ENCODE results near the gene TNK1.

TNK1 gene

DNA sequence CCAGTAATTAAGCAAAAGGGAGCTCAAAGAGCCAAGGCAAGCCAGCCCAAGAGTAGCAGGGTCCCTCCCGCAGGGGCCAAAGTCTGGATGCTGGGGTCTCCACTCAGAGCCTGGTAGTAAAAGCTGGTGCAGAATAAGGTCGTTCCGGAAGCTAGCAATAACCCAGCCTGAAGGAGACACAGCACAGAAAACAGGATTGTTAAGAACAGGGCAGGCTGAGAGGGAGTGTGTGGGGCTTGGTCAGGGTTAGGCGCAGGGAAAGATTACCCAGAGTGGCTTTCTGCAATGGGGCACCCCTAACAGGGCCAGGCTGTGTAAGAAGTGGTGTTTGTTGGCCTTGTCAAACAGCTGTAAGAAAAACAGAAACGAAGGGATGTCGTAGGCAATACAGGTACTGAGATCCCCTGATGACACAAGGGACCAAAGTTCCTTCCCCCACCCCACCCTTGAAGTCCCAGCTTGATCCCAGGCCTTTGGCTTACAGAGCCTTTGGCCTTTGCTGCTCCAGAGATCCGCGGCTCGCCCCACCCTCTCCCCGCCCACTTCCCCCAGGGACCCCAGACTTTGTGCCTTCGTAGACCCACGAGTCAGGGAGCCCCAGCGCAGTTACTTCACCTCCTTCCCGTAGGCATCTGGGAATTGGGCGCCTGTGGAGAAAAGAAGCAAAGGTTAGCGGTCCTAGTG is 22.3 kb downstream of the TNK1 start:
- peaks cover 5% of the 10 kb centered on the region for H3K36me3 Mint-ChIP-seq (ENCODE audit: insufficient read depth)
- H3K9me3 Mint-ChIP-seq: no peaks in the 10 kb centered on the region
- peak overlapping the region; percentile 93 for H3K4me3 Mint-ChIP-seq
- no peaks in the 10 kb centered on the region for H3K27me3 Mint-ChIP-seq
- peaks cover 19% of the 10 kb centered on the region for H3K4me1 Mint-ChIP-seq
- peak overlapping the region; percentile 78 for H3K27ac Mint-ChIP-seq (ENCODE audit: low read depth)
- ATAC-seq (replicated peaks; ENCODE audit: extremely low read depth, poor library complexity, severe bottlenecking): no peak
- DNase-seq (ENCODE audit: low spot score in 2 of 2): no peak

DNA sequence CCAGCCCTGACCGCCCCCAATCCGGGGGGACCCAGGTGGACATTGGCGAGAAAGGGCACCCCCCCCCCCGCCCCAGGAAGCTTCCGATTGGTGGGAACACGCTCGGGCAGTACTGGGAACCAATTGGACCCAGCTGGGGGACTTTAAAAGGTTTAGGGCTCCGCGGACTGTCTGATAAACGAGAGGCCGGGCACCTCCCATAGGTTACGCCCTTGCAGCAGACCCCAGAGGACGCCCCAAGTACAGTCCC is 22.8 kb downstream of the TNK1 start:
- Mint-ChIP-seq H3K27me3 (no peaks in the 10 kb centered on the region), H3K36me3 (ENCODE audit: insufficient read depth) (peaks cover 5% of the 10 kb centered on the region)

DNA sequence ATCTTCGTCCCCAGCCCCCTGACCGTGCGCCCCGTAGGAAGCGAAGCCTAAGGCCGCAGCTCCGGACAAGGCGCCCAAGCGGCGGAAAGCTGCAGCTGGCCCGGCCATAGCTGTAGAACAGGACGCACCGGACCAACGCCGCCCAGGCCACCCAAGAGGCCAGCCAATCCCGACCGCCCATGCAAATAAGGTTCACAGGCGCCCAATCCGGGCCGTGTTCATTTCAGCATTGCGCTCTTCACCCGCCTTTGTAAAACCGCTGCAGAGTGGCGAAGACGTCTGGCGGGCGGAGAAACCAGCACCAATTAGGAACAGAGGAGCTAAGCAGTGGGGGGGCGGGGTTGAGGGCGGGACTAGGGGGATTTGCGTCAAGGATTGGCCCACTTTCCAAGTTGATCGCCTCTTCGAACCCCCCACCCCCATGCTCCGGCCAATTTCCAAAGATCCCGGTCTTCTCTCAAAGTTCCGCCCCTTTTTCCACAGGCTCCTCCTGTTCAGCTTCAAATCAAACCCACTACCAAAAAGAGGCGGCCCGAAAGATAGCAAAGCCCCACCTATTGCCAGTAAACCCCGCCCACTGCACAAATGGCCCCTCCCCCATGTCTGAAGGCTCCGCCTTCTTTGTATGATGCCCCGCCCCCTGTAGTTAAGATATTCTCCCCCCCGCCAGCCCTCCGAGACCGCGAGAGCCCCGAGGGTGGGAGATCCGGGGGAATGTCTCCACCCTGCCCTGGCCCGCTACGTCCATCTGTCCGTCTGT is 23.3 kb downstream of the TNK1 start, which contains the start of gene TMEM256:
TMEM256 (minus strand) TSS at position 121 of the 760 bp plus-strand sequence; CDS start at position 108, 13 bp downstream.
- Mint-ChIP-seq H3K9me3 (no peaks in the 10 kb centered on the region), H3K27me3 (no peaks in the 10 kb centered on the region), H3K4me3 (peak within 1 kb of the TSS; percentile 93), H3K27ac (ENCODE audit: low read depth) (peak within 1 kb of the TSS; percentile 78), H3K36me3 (ENCODE audit: insufficient read depth) (peaks cover 5% of the 10 kb centered on the region), H3K4me1 (peaks cover 19% of the 10 kb centered on the region)
- DNase-seq (ENCODE audit: low spot score in 2 of 2) (peak; percentile 82 to 90), ATAC-seq (replicated peaks; ENCODE audit: extremely low read depth, poor library complexity, severe bottlenecking) (peak; percentile 96)

More for the DNA sequence above, 22.8 kb downstream of the TNK1 start:
- ATAC-seq (replicated peaks; ENCODE audit: extremely low read depth, poor library complexity, severe bottlenecking): peak; percentile 7
- no peak for DNase-seq (ENCODE audit: low spot score in 2 of 2)
- Mint-ChIP-seq H3K9me3 (no peaks in the 10 kb centered on the region), H3K4me3 (peak overlapping the region; percentile 93), H3K27ac (ENCODE audit: low read depth) (peak overlapping the region; percentile 78), H3K4me1 (peaks cover 19% of the 10 kb centered on the region)

DNA sequence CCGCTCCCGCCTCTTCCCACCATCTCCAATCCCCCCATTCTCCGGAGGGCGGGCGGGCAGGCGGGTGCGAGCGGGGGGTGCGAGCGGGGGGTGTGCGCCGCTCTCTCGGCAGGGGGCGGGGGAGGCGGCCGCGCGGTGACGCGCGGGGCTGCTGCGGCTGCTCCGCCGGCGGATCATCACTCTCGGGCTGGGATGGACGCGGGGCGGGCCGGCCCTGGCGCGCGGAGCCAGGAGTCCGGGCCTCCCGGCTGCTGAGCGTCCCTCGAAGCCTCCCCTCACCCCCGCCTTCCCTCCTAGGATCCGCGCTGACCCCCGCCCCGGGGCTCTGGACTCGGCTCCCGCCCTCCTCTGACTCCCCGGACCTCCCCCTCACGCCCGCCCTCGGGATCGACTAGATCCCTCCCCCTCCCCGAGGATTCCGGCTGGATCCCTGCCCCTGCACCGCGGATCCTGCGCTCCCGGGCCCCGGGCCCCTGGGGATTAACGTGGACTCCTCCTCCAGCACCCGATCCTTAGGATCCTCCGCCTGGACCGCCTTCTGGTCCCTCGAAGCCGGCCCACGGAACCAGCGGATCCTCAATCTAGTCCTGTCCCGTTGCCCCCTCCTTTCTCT is 24.0 kb downstream of the TNK1 start:
- no peaks in the 10 kb centered on the region for H3K9me3 Mint-ChIP-seq
- no peak for DNase-seq (ENCODE audit: low spot score in 2 of 2)

DNA sequence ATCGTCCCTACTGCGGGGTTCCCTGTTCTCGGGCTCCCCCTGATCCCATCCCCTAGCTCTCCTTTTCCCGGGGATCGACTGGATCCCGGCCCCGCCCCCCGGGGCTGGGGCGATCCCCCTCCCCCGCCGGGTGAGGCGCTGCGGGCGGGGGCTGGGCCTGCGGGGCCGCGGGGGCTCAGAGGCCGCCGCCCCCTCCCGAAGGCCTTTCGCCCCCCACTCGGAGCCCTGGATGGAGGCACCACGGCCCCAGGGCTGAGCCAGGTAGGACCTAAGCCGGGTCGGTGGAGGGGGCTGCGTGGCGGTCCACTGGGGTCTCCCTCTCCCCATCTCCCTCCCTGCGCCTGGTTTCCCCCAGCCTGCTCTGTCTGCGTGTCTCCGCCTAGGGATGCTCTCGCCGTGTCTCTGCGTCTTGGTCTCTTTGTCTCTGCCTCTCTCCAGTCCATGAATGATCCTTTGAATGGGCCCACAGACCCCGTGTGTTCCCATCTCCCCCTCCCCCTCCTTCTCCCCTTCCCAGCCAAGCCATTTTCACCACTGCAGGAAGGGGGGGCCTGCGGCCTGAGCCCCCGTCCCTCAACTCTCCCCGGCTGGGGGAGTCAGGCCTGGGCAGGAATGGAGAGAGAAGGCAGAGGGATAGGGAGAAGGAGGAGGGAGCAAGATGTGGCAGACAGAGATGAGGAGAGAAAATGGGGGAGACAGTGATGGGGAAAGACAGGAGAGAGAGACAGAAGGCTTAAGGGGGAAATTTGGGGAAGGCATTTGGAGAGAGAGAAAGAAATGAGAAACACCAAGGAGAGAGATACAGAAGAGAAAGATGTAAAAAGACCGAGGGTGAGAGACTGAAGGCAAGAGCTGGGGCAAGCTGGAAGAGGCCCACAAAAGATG is 24.7 kb downstream of the TNK1 start:
- no peak for ATAC-seq (replicated peaks; ENCODE audit: extremely low read depth, poor library complexity, severe bottlenecking)
- DNase-seq (ENCODE audit: low spot score in 2 of 2): no peak
- H3K4me3 Mint-ChIP-seq: peak overlapping the region; percentile 93
- peaks cover 19% of the 10 kb centered on the region for H3K4me1 Mint-ChIP-seq
- no peaks in the 10 kb centered on the region for H3K9me3 Mint-ChIP-seq
- no peaks in the 10 kb centered on the region for H3K27me3 Mint-ChIP-seq
- H3K36me3 Mint-ChIP-seq (ENCODE audit: insufficient read depth): peaks cover 5% of the 10 kb centered on the region
- peak overlapping the region; percentile 78 for H3K27ac Mint-ChIP-seq (ENCODE audit: low read depth)

More for the DNA sequence above, 24.0 kb downstream of the TNK1 start:
- H3K4me1 Mint-ChIP-seq: peaks cover 19% of the 10 kb centered on the region
- H3K4me3 Mint-ChIP-seq: peak overlapping the region; percentile 93
- ATAC-seq (replicated peaks; ENCODE audit: extremely low read depth, poor library complexity, severe bottlenecking): peak; percentile 59
- no peaks in the 10 kb centered on the region for H3K27me3 Mint-ChIP-seq
- H3K36me3 Mint-ChIP-seq (ENCODE audit: insufficient read depth): peaks cover 5% of the 10 kb centered on the region
- H3K27ac Mint-ChIP-seq (ENCODE audit: low read depth): peak overlapping the region; percentile 78

DNA sequence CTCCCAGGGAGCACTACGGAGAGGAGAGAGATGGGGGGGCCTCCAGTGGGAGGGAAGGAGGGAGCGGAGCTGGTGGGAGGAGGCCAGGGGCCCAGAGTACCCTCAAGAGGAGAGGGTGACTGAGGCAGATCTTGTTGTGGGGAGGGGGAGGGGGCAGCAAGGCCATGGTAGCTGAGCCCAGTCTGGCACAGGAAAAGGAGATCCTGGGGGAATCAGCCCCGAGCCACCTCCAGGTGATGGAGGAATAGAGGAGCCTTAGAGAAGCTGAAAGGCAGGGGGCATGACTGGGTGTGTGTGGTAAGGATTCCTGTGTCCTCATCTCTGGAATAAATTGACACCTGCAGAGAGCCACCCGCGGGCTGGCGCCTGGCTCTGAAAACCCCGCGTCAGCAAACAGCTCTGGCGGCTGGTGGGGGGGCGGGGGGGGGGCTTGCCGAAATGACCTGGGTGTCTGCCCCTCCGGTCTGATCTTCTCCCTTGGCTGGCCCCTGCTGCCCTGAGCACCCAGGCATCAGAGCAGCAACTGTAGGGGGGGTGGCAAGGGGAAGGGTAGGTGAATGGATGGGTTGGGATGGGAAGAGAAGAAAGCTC is 25.4 kb downstream of the TNK1 start:
- Mint-ChIP-seq H3K27me3 (no peaks in the 10 kb centered on the region), H3K9me3 (no peaks in the 10 kb centered on the region), H3K4me1 (peaks cover 19% of the 10 kb centered on the region), H3K27ac (ENCODE audit: low read depth) (no peak overlapping the region), H3K36me3 (ENCODE audit: insufficient read depth) (peaks cover 5% of the 10 kb centered on the region), H3K4me3 (peak overlapping the region; percentile 93)
- DNase-seq (ENCODE audit: low spot score in 2 of 2): no peak
- ATAC-seq (replicated peaks; ENCODE audit: extremely low read depth, poor library complexity, severe bottlenecking): no peak

DNA sequence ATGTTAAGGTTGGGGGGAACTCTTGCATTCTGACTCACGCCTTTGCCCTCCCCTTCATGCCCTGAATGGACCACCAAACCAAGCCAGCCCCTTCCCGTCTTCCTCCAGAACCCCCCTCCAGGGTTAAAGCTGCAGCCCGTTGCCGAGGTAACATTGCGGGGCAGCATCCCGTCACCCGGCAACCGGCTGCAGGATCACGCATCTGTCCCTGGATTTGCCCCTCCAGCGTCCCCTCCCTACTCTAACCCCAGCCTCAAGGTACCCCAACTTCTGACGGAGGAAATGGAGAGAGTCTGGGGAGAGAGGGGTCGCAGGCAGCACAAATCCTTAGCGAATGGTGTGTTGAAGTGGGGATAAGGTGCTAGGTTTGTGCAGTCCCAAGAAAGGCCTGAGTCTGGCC is 26.2 kb downstream of the TNK1 start:
- ATAC-seq (replicated peaks; ENCODE audit: extremely low read depth, poor library complexity, severe bottlenecking) (no peak), DNase-seq (ENCODE audit: low spot score in 2 of 2) (no peak)
- Mint-ChIP-seq H3K27me3 (no peaks in the 10 kb centered on the region), H3K36me3 (ENCODE audit: insufficient read depth) (peaks cover 5% of the 10 kb centered on the region), H3K4me1 (peaks cover 13% of the 10 kb centered on the region), H3K27ac (ENCODE audit: low read depth) (no peak overlapping the region), H3K9me3 (no peaks in the 10 kb centered on the region), H3K4me3 (no peak overlapping the region)

DNA sequence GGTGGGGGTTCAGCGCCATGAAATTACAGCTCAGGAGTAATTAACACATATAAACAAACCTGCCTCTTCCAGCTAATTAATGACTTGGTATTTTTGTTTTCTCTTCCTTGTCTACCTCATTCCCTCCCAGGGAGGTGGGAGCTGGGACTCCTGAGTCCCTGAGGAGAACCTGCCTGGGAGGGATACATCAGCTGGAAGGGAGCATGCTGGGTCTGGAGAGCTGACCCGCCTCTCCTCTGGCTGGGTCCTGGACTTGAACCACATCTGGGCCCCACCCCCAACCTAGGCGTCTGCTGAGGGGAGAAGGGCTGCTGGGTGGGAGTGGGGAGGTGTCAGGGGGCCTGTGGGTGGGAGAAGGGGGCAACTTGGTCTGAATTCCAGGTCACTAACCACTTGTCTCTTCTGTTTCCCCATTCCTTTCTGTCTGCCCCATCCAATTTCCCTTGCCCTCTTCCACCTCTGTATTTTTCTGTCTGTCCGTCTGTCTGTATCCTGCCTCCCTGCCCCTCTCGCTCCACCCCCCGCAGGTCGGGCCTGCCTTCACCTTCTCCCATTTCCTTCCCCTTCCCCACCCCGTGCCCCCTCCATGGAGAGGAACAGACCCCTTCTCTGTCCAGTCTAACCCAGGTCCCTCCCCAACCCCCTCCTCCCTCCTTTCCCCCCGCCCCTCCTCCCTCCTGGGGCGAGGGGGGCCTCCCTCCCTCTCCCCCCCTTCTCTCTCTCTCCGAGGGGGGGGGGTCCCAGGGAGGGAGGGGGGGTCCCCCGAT is 26.8 kb downstream of the TNK1 start, which contains the start of gene NLGN2:
NLGN2 (plus strand) TSS at position 361 of the 767 bp plus-strand sequence. CDS start 411 bp downstream, outside the sequence.
- Mint-ChIP-seq H3K4me1 (peaks cover 13% of the 10 kb centered on the region), H3K9me3 (no peaks in the 10 kb centered on the region), H3K27me3 (no peaks in the 10 kb centered on the region), H3K36me3 (ENCODE audit: insufficient read depth) (peaks cover 5% of the 10 kb centered on the region), H3K27ac (ENCODE audit: low read depth) (no peak within 1 kb of the TSS), H3K4me3 (peak within 1 kb of the TSS; percentile 14)
- ATAC-seq (replicated peaks; ENCODE audit: extremely low read depth, poor library complexity, severe bottlenecking) (no peak), DNase-seq (ENCODE audit: low spot score in 2 of 2) (no peak)

DNA sequence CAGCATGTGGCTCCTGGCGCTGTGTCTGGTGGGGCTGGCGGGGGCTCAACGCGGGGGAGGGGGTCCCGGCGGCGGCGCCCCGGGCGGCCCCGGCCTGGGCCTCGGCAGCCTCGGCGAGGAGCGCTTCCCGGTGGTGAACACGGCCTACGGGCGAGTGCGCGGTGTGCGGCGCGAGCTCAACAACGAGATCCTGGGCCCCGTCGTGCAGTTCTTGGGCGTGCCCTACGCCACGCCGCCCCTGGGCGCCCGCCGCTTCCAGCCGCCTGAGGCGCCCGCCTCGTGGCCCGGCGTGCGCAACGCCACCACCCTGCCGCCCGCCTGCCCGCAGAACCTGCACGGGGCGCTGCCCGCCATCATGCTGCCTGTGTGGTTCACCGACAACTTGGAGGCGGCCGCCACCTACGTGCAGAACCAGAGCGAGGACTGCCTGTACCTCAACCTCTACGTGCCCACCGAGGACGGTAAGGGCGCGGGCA is 27.4 kb downstream of the TNK1 start:
- no peaks in the 10 kb centered on the region for H3K9me3 Mint-ChIP-seq
- ATAC-seq (replicated peaks; ENCODE audit: extremely low read depth, poor library complexity, severe bottlenecking) (no peak), DNase-seq (ENCODE audit: low spot score in 2 of 2) (no peak)
- H3K36me3 Mint-ChIP-seq (ENCODE audit: insufficient read depth): peaks cover 7% of the 10 kb centered on the region
- H3K27ac Mint-ChIP-seq (ENCODE audit: low read depth): no peak overlapping the region
- no peaks in the 10 kb centered on the region for H3K27me3 Mint-ChIP-seq
- peaks cover 8% of the 10 kb centered on the region for H3K4me1 Mint-ChIP-seq
- peak overlapping the region; percentile 14 for H3K4me3 Mint-ChIP-seq

DNA sequence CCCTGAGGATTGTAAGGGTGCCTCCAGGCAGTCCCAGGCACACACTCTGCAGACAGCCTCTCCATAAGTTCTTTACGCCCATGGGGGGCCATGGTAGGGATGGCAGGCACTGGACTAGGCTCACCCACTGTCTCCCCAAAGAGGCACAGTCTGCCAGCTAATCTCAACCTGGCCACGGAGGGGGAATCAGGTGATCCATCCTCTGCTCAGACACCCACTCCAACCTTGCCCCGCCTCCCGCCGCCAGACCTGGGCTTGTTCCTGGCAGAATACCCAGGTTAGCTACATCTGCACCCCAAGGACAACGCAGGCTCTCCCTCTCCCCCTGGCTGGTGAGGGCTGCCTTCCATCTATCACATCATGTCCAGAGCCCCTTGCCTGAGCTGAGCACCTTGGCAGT is 28.0 kb downstream of the TNK1 start:
- ATAC-seq (replicated peaks; ENCODE audit: extremely low read depth, poor library complexity, severe bottlenecking): no peak
- H3K27me3 Mint-ChIP-seq: no peaks in the 10 kb centered on the region
- no peak for DNase-seq (ENCODE audit: low spot score in 2 of 2)
- H3K9me3 Mint-ChIP-seq: no peaks in the 10 kb centered on the region
- peaks cover 7% of the 10 kb centered on the region for H3K4me1 Mint-ChIP-seq
- H3K27ac Mint-ChIP-seq (ENCODE audit: low read depth): no peak overlapping the region
- peaks cover 7% of the 10 kb centered on the region for H3K36me3 Mint-ChIP-seq (ENCODE audit: insufficient read depth)
- H3K4me3 Mint-ChIP-seq: peak overlapping the region; percentile 14

DNA sequence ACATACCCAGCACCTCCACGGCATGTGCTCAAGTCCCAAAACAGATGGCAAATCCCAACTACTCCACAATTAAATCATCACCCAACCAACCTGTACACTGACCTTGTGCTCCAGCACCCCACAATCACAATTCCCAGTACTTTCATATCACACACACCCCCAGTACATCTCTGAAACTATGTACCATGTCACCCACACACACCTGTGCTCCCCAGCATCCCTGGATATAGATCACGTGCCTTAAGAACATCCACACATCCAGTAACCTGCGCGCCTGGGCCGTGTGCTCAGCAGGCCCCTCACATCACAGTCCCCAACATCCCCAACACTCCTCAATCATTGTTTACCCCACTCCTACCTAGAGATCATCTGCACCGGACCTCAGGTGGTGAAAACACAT is 28.8 kb downstream of the TNK1 start:
- Mint-ChIP-seq H3K27ac (ENCODE audit: low read depth) (no peak overlapping the region), H3K9me3 (no peaks in the 10 kb centered on the region), H3K4me3 (no peak overlapping the region), H3K27me3 (no peaks in the 10 kb centered on the region), H3K36me3 (ENCODE audit: insufficient read depth) (peaks cover 3% of the 10 kb centered on the region), H3K4me1 (no peaks in the 10 kb centered on the region)
- ATAC-seq (replicated peaks; ENCODE audit: extremely low read depth, poor library complexity, severe bottlenecking) (no peak), DNase-seq (ENCODE audit: low spot score in 2 of 2) (no peak)

Measured in central memory CD8-positive, alpha-beta T cell (primary cell).